ENCODE data around the gene PSG1. TPM values are rescaled to one million over a fixed set of nuclear protein-coding genes. Genes with fewer than 3 reads are reported as not detected.
"Not testable (repeated sequence)": the region's sequence is repeated elsewhere in the genome, so short reads cannot be mapped to it uniquely, and the experiment has no call there.

PSG1 gene
- total RNA-seq, 1 experiment from 2014 or later = not detected

GRCh38 chr19:42831221-42832019 lies 48.1 kb downstream of the PSG1 start:
- Histone ChIP-seq H3K56ac (ENCODE audit: insufficient read length, low read depth, low read length) (no peak overlapping the region), H3K27ac (ENCODE audit: insufficient read length, low read depth, low read length) (no peak overlapping the region), H4K91ac (ENCODE audit: insufficient read length, low read depth, low read length) (no peak overlapping the region), H4K5ac (ENCODE audit: insufficient read length, low read depth, low read length) (no peak overlapping the region), H3K18ac (ENCODE audit: insufficient read length, low read depth, low read length) (no peak overlapping the region), H3K9me3 (ENCODE audit: control insufficient read depth, low read depth, low read length) (peaks cover 50% of the 10 kb centered on the region), H3K23ac (ENCODE audit: insufficient read length, low read depth, low read length) (no peak overlapping the region), H3K27me3 (ENCODE audit: insufficient read depth, low read length) (no peaks in the 10 kb centered on the region), H3K4ac (ENCODE audit: low read depth, low read length) (no peak overlapping the region), H4K20me1 (ENCODE audit: control insufficient read depth, insufficient read depth, insufficient read length) (no peaks in the 10 kb centered on the region), H3K14ac (ENCODE audit: insufficient read depth, low read length) (no peak overlapping the region), H3K4me1 (ENCODE audit: insufficient read depth, low read length) (no peaks in the 10 kb centered on the region), H3K79me2 (ENCODE audit: insufficient read depth, low read length) (no peaks in the 10 kb centered on the region), H3K23me2 (ENCODE audit: insufficient read length, low read depth, low read length, poor library complexity, severe bottlenecking) (no peaks in the 10 kb centered on the region), H2AK5ac (ENCODE audit: insufficient read length, low read length) (no peak overlapping the region), H3K4me2 (ENCODE audit: insufficient read depth, insufficient read length, low read length) (no peak overlapping the region), H2BK15ac (ENCODE audit: low read depth, low read length) (no peak overlapping the region), H3K79me1 (ENCODE audit: insufficient read depth, low read depth, low read length, poor library complexity, severe bottlenecking) (no peaks in the 10 kb centered on the region), H3K9ac (ENCODE audit: extremely low read depth, insufficient read length, low read length) (no peak overlapping the region), H2BK12ac (ENCODE audit: insufficient read length, low read depth, low read length) (no peak overlapping the region), H2BK5ac (ENCODE audit: insufficient read length, low read length) (no peak overlapping the region), H2BK20ac (ENCODE audit: low read depth, low read length, poor library complexity, severe bottlenecking) (no peak overlapping the region), H3T11ph (ENCODE audit: low read length) (no peak overlapping the region), H4K8ac (replicated peaks; ENCODE audit: insufficient read length, low read depth, low read length) (no peak overlapping the region), H2BK120ac (ENCODE audit: low read depth, low read length, poor library complexity, severe bottlenecking) (no peak overlapping the region), H2AFZ (ENCODE audit: low read length) (no peak overlapping the region)
- Mint-ChIP-seq H3K36me3 (ENCODE audit: insufficient read depth in 1 of 3, low read depth in 3 of 3) (peaks cover 6 to 25% (median 9%) of the 10 kb centered on the region in 3 experiments; a peak in 5 of 7 replicates), H3K4me3 (no peak overlapping the region), H3K27ac (no peak overlapping the region), H3K27me3 (ENCODE audit: low read depth) (peaks cover 2% of the 10 kb centered on the region), H3K9me3 (peaks cover 83 to 87% of the 10 kb centered on the region in 2 experiments), H3K4me1 (no peaks in the 10 kb centered on the region)
- no peak for DNase-seq
- no CpG with 5 or more reads among the region's 1 CpG for whole genome bisulfite sequencing (ENCODE audit: extremely low coverage, insufficient read length, low lambda C conversion rate)
- no peak for TF ChIP-seq CTCF (conservative IDR thresholded peaks at IDR 0.05)

GRCh38 chr19:42821306-42821977 lies 58.1 kb downstream of the PSG1 start:
- not testable (repeated sequence) for H2AFZ ChIP-seq (ENCODE audit: low read length); H4K91ac ChIP-seq (ENCODE audit: insufficient read length, low read depth, low read length); H4K5ac ChIP-seq (ENCODE audit: insufficient read length, low read depth, low read length); H3K79me1 ChIP-seq (ENCODE audit: insufficient read depth, low read depth, low read length, poor library complexity, severe bottlenecking); H3K4ac ChIP-seq (ENCODE audit: low read depth, low read length); H3K27ac ChIP-seq (ENCODE audit: insufficient read length, low read depth, low read length); H3K9ac ChIP-seq (ENCODE audit: extremely low read depth, insufficient read length, low read length); H2BK20ac ChIP-seq (ENCODE audit: low read depth, low read length, poor library complexity, severe bottlenecking); H2BK15ac ChIP-seq (ENCODE audit: low read depth, low read length); H3K79me2 ChIP-seq (ENCODE audit: insufficient read depth, low read length); H3K4me1 Mint-ChIP-seq; H3K27me3 Mint-ChIP-seq (ENCODE audit: low read depth); DNase-seq; H2BK12ac ChIP-seq (ENCODE audit: insufficient read length, low read depth, low read length); H3K23me2 ChIP-seq (ENCODE audit: insufficient read length, low read depth, low read length, poor library complexity, severe bottlenecking); H4K8ac ChIP-seq (replicated peaks; ENCODE audit: insufficient read length, low read depth, low read length); H4K20me1 ChIP-seq (ENCODE audit: control insufficient read depth, insufficient read depth, insufficient read length); H3K4me1 ChIP-seq (ENCODE audit: insufficient read depth, low read length); H3K18ac ChIP-seq (ENCODE audit: insufficient read length, low read depth, low read length); H3K56ac ChIP-seq (ENCODE audit: insufficient read length, low read depth, low read length); H3K27me3 ChIP-seq (ENCODE audit: insufficient read depth, low read length); H2BK120ac ChIP-seq (ENCODE audit: low read depth, low read length, poor library complexity, severe bottlenecking); H3K27ac Mint-ChIP-seq; H3K4me3 Mint-ChIP-seq; H3T11ph ChIP-seq (ENCODE audit: low read length); H3K4me2 ChIP-seq (ENCODE audit: insufficient read depth, insufficient read length, low read length); H3K14ac ChIP-seq (ENCODE audit: insufficient read depth, low read length); H3K23ac ChIP-seq (ENCODE audit: insufficient read length, low read depth, low read length); H2AK5ac ChIP-seq (ENCODE audit: insufficient read length, low read length); H2BK5ac ChIP-seq (ENCODE audit: insufficient read length, low read length)
- WGBS (ENCODE audit: extremely low coverage, insufficient read length, low lambda C conversion rate) = no CpG with 5 or more reads among the region's 9 CpGs
- peaks cover 81% of the 10 kb centered on the region for H3K9me3 ChIP-seq (ENCODE audit: control insufficient read depth, low read depth, low read length)
- Mint-ChIP-seq H3K36me3 (ENCODE audit: insufficient read depth in 1 of 3, low read depth in 3 of 3) (peaks cover 12 to 37% (median 19%) of the 10 kb centered on the region in 3 experiments; a peak in 6 of 7 replicates), H3K9me3 (peaks cover 95 to 98% of the 10 kb centered on the region in 2 experiments)

All from H9 (cell line).